IgD-negative memory B cell (primary cell): ENCODE measurements around the gene EIF3F. TPM values are rescaled to one million over a fixed set of nuclear protein-coding genes. Genes with fewer than 3 reads are reported as not detected.

Source experiments
- polyA plus RNA-seq: library from polyadenylated mRNA; unstranded; fragments of 300-500 nt; fragmentation: Illumina TruSeq; gene quantifications from one replicate; pipeline ENCODE4 v1.2.3, GENCODE V29; 2021

Gene EIF3F
- polyA plus RNA-seq, 1 donor from 2014 or later: 431 TPM

Other genes starting within 250 kb of the EIF3F start
- gene OR5P2, start 190.4 kb upstream of the EIF3F start, polyA plus RNA-seq: not detected
- gene OR5P3, start 156.5 kb upstream of the EIF3F start, polyA plus RNA-seq: not detected
- gene OR10A6, start 56.1 kb upstream of the EIF3F start, polyA plus RNA-seq: not detected
- not detected for gene OR10A3, start 45.6 kb upstream of the EIF3F start, polyA plus RNA-seq
- not detected for gene NLRP10, start 21.9 kb upstream of the EIF3F start, polyA plus RNA-seq
- not detected for gene TUB, start 93.9 kb downstream of the EIF3F start, polyA plus RNA-seq
- 5.5 TPM for gene RIC3, start 181.7 kb downstream of the EIF3F start, polyA plus RNA-seq